ENCODE results near the gene TMEM222. TPM values are rescaled to one million over a fixed set of nuclear protein-coding genes. Genes with fewer than 3 reads are reported as not detected.

The TMEM222 gene
- total and polyA plus RNA-seq, 2 of the 4 experiments (the other 2 are of a cell fraction): 19.9 to 54.1 TPM

GRCh38 chr1:27363766-27364695 is 42.1 kb downstream of the TMEM222 start (continued):
- no peak for TF ChIP-seq CEBPB (IDR thresholded peaks at IDR 0.05; ENCODE audit: low read depth, low read length)
- no peak for TF ChIP-seq NFE2L2 (IDR thresholded peaks at IDR 0.05; ENCODE audit: low read depth, low read length)

GRCh38 chr1:27364696-27365371 is 42.9 kb downstream of the TMEM222 start:
- in situ Hi-C loops (cut with MboI; ENCODE audit: low sequenced_read_pairs): no loop called here
- H3K9me1 ChIP-seq (ENCODE audit: insufficient read depth, low read length): peaks cover 18% of the 10 kb centered on the region
- dilution Hi-C loops (cut with HindIII; ENCODE audit: low sequenced_read_pairs, unreplicated experiment): no loop called here
- no TSS peak for BruUV-seq (replicated peaks)
- peak overlapping the region; percentile 45 for H4K91ac ChIP-seq (ENCODE audit: insufficient read depth, low read depth, low read length)
- H3K4ac ChIP-seq (ENCODE audit: low read depth, low read length): peak overlapping the region; percentile 96
- H3K79me1 ChIP-seq (ENCODE audit: low read depth in 1 of 2, low read length in 2 of 2): peaks cover 6 to 24% of the 10 kb centered on the region in 2 experiments; a peak in 3 of 4 replicates
- H2BK5ac ChIP-seq (ENCODE audit: low read depth, low read length, poor library complexity, severe bottlenecking): peak overlapping the region; percentile 78
- H3K27me3 ChIP-seq (ENCODE audit: control insufficient read depth, insufficient read depth, low read length): no peaks in the 10 kb centered on the region
- H3K36me3 ChIP-seq (ENCODE audit: control insufficient read depth, insufficient read depth, low read length): peaks cover 26% of the 10 kb centered on the region
- H2BK120ac ChIP-seq (ENCODE audit: low read depth, low read length): peak overlapping the region; percentile 60; the same call in 1 of the 2 replicates
- peak overlapping the region; percentile 95 for H2AFZ ChIP-seq (replicated peaks; ENCODE audit: low read length, poor library complexity)
- peak overlapping the region; percentile 52 for H3K27ac ChIP-seq (ENCODE audit: insufficient read depth, low read length)
- H4K5ac ChIP-seq (ENCODE audit: low read depth, low read length): peak overlapping the region; percentile 85
- H3K4me1 ChIP-seq (ENCODE audit: control insufficient read depth, insufficient read depth, low read length): peaks cover 11% of the 10 kb centered on the region
- peak overlapping the region; percentile 91 for H2AK5ac ChIP-seq (ENCODE audit: low read depth, low read length)
- peak overlapping the region; percentile 85 for H3K4me2 ChIP-seq (ENCODE audit: low read depth, low read length)
- peak overlapping the region; percentile 90 for H3K9ac ChIP-seq (ENCODE audit: low read depth, low read length)
- peak overlapping the region; percentile 24 to 99; a peak in 3 of 4 replicates for H4K8ac ChIP-seq (ENCODE audit: low read depth in 2 of 2, low read length in 2 of 2)
- CTCF ChIA-PET: interaction anchor here (0.6 to 2.3 kb wide), 3 partner anchors 26 to 305 kb away, joined by 3 to 9 read pairs (median 9); no protein-coding TSS in a partner anchor
- intact Hi-C loops (cut with micrococcal nuclease): no loop called here
- H2AK9ac ChIP-seq (replicated peaks; ENCODE audit: low read depth, low read length, poor library complexity): peak overlapping the region; percentile 93
- peak overlapping the region; percentile 47 for H3K18ac ChIP-seq (ENCODE audit: low read depth, low read length)
- H3K23ac ChIP-seq (ENCODE audit: low read depth, low read length): peak overlapping the region; percentile 99
- H2BK20ac ChIP-seq (ENCODE audit: low read depth, low read length): peak overlapping the region; percentile 17
- TF ChIP-seq CEBPB (IDR thresholded peaks at IDR 0.05; ENCODE audit: low read depth, low read length) (peak; percentile 69), FOS (IDR thresholded peaks at IDR 0.05; ENCODE audit: low read depth, low read length) (no peak)
- ATAC-seq (ENCODE audit: low read depth) (no peak), DNase-seq (no peak)
- no peaks in the 10 kb centered on the region for H3K9me3 ChIP-seq (ENCODE audit: control insufficient read depth, insufficient read depth, low read length)
- peaks cover 2% of the 10 kb centered on the region; the same call in 1 of the 2 replicates for H4K20me1 ChIP-seq (ENCODE audit: insufficient read depth, low read length)
- peak overlapping the region; percentile 79; the same call in 1 of the 2 replicates for H3K56ac ChIP-seq (ENCODE audit: extremely low read depth, insufficient read depth, low read length)
- peak overlapping the region; percentile 9; the same call in 1 of the 3 replicates for H2BK15ac ChIP-seq (ENCODE audit: low read depth, low read length)
- H3K4me3 ChIP-seq (ENCODE audit: insufficient read depth, low read depth, low read length): peak overlapping the region; percentile 33
- 62% methylated on average over 3 of the region's 11 CpGs; no CpG with 5 or more reads in 1 of the 2 experiments for WGBS, 2 experiments (ENCODE audit: extremely low coverage in 2 of 2, insufficient read length in 1 of 2)
- H3K14ac ChIP-seq (replicated peaks; ENCODE audit: low read depth, low read length): peak overlapping the region; percentile 99
- POLR2A ChIA-PET (ENCODE audit: unreplicated experiment): interaction anchor here (1.0 kb wide), 1 partner anchor 27 kb away, joined by 3 read pairs; no protein-coding TSS in a partner anchor

All from IMR-90 (cell line).